ENCODE measurements around the gene ALDH1A1. TPM values are rescaled to one million over a fixed set of nuclear protein-coding genes. Genes with fewer than 3 reads are reported as not detected.

Gene ALDH1A1
- total and polyA plus RNA-seq, 2 of the 8 experiments (the other 6 are each of a cell fraction or from before 2014, with no cell fraction given): 0.50 to 0.82 TPM

GRCh38 chr9:72893437-72893836 lies 59.4 kb downstream of the ALDH1A1 start:
- Histone ChIP-seq H3K27ac (ENCODE audit: low read depth, low read length) (no peak overlapping the region), H3K4ac (replicated peaks; ENCODE audit: insufficient read length, low read depth, low read length) (no peak overlapping the region), H3K14ac (ENCODE audit: insufficient read length) (no peak overlapping the region), H3K79me2 (ENCODE audit: control insufficient read depth in 1 of 2, insufficient read depth in 2 of 2, low read length in 2 of 2) (no peaks in the 10 kb centered on the region), H2BK15ac (ENCODE audit: low read length) (no peak overlapping the region), H3K4me2 (ENCODE audit: insufficient read depth in 1 of 2, low read depth in 2 of 2, low read length in 2 of 2) (no peak overlapping the region), H3K27me3 (replicated peaks in 1 of 4; ENCODE audit: control insufficient read depth in 3 of 4, extremely low read depth in 1 of 4, insufficient read depth in 3 of 4, low read length in 3 of 4) (no peaks in the 10 kb centered on the region), H3K9me3 (ENCODE audit: insufficient read depth in 2 of 2, low read depth in 1 of 2, low read length in 1 of 2) (no peaks in the 10 kb centered on the region), H2AK5ac (ENCODE audit: low read depth, low read length) (no peak overlapping the region), H4K91ac (replicated peaks; ENCODE audit: insufficient read length, low read length) (no peak overlapping the region), H2BK20ac (ENCODE audit: low read length) (no peak overlapping the region), H3K18ac (ENCODE audit: extremely low read depth, low read length) (no peak overlapping the region), H3K23ac (ENCODE audit: insufficient read length) (no peak overlapping the region), H3K56ac (replicated peaks; ENCODE audit: insufficient read length, low read depth, low read length) (no peak overlapping the region), H3K79me1 (ENCODE audit: low read depth, low read length) (no peaks in the 10 kb centered on the region), H2BK120ac (replicated peaks; ENCODE audit: low read depth, low read length) (no peak overlapping the region), H3K4me3 (ENCODE audit: extremely low read depth in 1 of 4, insufficient read depth in 2 of 4, low read depth in 3 of 4, low read length in 4 of 4) (no peak overlapping the region), H2AFZ (ENCODE audit: low read length) (no peak overlapping the region), H3K4me1 (replicated peaks in 1 of 4; ENCODE audit: control insufficient read depth in 3 of 4, insufficient read depth in 4 of 4, low read length in 3 of 4) (no peaks in the 10 kb centered on the region), H4K5ac (ENCODE audit: insufficient read length, low read depth, low read length) (no peak overlapping the region), H4K8ac (ENCODE audit: extremely low read depth, insufficient read depth, low read length) (no peak overlapping the region), H3K23me2 (ENCODE audit: low read depth, low read length) (no peaks in the 10 kb centered on the region), H2BK5ac (ENCODE audit: low read depth, low read length) (no peak overlapping the region), H2BK12ac (ENCODE audit: low read depth, low read length) (no peak overlapping the region), H3K9ac (replicated peaks in 1 of 4; ENCODE audit: extremely low read depth in 1 of 4, low read depth in 3 of 4, low read length in 3 of 4) (no peak overlapping the region), H3K36me3 (ENCODE audit: control insufficient read depth in 2 of 4, insufficient read depth in 4 of 4, low read length in 3 of 4) (no peaks in the 10 kb centered on the region), H4K20me1 (replicated peaks in 1 of 2; ENCODE audit: control insufficient read depth in 1 of 2, insufficient read depth in 2 of 2, low read length in 2 of 2) (no peaks in the 10 kb centered on the region)
- CTCF ChIA-PET (ENCODE audit: partially characterized antibody): no interaction called here
- FAIRE-seq: no peak
- TF ChIP-seq NANOG (IDR thresholded peaks at IDR 0.05; ENCODE audit: insufficient read depth, low read depth, low read length, poor library complexity, severe bottlenecking): no peak
- POLR2A ChIA-PET (ENCODE audit: partially characterized antibody): no interaction called here
- DNase-seq (ENCODE audit: low read depth in 1 of 2, low spot score in 2 of 2): no peak
- WGBS, 2 experiments (ENCODE audit: extremely low coverage in 1 of 2, insufficient coverage in 1 of 2, insufficient read length in 1 of 2, insufficient replicate concordance in 2 of 2, low coverage in 1 of 2, low lambda C conversion rate in 2 of 2, missing lambda C conversion rate in 1 of 2): 92% methylated on average over 1 of the region's 1 CpG; no CpG with 5 or more reads in 1 of the 2 experiments

Measured in H1 (cell line).